HCT116 (cell line): ENCODE results near the gene CSF3R.

Experiments
- CBX3 ChIP-seq: IDR thresholded peaks from 2 replicates; pipeline ENCODE4 v1.6.1; 2012; ENCODE audit warnings: low read depth
- EGR1 ChIP-seq: IDR thresholded peaks from 2 replicates; pipeline ENCODE4 v1.6.1; 2012; ENCODE audit warnings: low read depth
- EZH2 ChIP-seq: fragments of 200-600 bp; sonication (generic); IDR thresholded peaks from 2 replicates; pipeline ENCODE4 v1.6.1; 2017; ENCODE audit warnings: antibody characterized with exemption, mixed run types
- POLR2A ChIP-seq: IDR thresholded peaks from 2 replicates; pipeline ENCODE4 v1.7.0; 2011; ENCODE audit warnings: borderline replicate concordance; ENCODE audit not compliant: insufficient read depth, insufficient read length; ENCODE audit errors: extremely low read depth
- YY1 ChIP-seq: IDR thresholded peaks from 2 replicates; pipeline ENCODE4 v1.6.1; 2011; ENCODE audit warnings: low read length, low read depth, moderate library complexity, mild to moderate bottlenecking; ENCODE audit not compliant: insufficient replicate concordance; ENCODE audit errors: extremely low read depth
- TF ChIP-seq, protein P1 (sequence below), 3 experiments: fragments of 200-600 bp in 1 of 3; sonication (generic) in 1 of 3; IDR thresholded peaks in 2 of 3; conservative IDR thresholded peaks in 1 of 3; 2 replicates each; pipeline ENCODE4 v1.5.1; 2012 to 2017; ENCODE audit warnings: low read depth in 2 of 3, low read length in 2 of 3, antibody characterized with exemption in 1 of 3, borderline replicate concordance in 1 of 3, control low read depth in 1 of 3, mild to moderate bottlenecking in 1 of 3, mixed read lengths in 1 of 3, mixed run types in 1 of 3, moderate library complexity in 1 of 3; ENCODE audit not compliant: insufficient read depth in 1 of 3

DNA sequence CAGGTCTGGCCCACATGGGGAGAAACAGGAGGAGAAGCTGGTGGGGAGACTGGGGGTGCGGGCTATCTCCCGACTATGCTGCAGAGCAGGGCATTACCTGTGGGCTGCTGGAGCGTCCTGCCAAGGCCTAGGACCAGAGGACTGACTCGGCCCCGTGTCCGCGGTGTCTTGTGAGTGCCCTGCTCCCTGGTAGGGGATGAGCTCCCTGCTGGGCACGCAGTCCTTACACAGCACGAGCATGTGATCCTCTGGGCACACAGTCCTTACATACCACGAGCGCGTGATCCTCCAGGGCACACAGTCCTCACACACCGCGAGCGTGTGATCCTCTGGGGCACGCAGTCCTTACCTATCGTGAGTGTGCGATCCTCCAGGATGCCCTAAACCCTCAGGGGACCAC is 31.8 kb upstream of the CSF3R start:
- TF ChIP-seq POLR2A = no peak
- TF ChIP-seq, protein P1, sequence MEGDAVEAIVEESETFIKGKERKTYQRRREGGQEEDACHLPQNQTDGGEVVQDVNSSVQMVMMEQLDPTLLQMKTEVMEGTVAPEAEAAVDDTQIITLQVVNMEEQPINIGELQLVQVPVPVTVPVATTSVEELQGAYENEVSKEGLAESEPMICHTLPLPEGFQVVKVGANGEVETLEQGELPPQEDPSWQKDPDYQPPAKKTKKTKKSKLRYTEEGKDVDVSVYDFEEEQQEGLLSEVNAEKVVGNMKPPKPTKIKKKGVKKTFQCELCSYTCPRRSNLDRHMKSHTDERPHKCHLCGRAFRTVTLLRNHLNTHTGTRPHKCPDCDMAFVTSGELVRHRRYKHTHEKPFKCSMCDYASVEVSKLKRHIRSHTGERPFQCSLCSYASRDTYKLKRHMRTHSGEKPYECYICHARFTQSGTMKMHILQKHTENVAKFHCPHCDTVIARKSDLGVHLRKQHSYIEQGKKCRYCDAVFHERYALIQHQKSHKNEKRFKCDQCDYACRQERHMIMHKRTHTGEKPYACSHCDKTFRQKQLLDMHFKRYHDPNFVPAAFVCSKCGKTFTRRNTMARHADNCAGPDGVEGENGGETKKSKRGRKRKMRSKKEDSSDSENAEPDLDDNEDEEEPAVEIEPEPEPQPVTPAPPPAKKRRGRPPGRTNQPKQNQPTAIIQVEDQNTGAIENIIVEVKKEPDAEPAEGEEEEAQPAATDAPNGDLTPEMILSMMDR (IDR thresholded peaks at IDR 0.05 in 2 of 3, conservative IDR thresholded peaks at IDR 0.05 in 1 of 3; ENCODE audit: borderline replicate concordance in 1 of 3, insufficient read depth in 1 of 3, low read depth in 2 of 3, low read length in 2 of 3) = no peak
- TF ChIP-seq YY1 = no peak
- TF ChIP-seq EGR1 = no peak
- no peak for TF ChIP-seq EZH2
- no peak for TF ChIP-seq CBX3
